ENCODE results near the gene GLG1.
"Not testable (repeated sequence)": the region's sequence is repeated elsewhere in the genome, so short reads cannot be mapped to it uniquely, and the experiment has no call there.

The GLG1 gene

GRCh38 chr16:74522160-74522559, 84.8 kb downstream of the GLG1 start:
- no peaks in the 10 kb centered on the region for H3K27me3 Mint-ChIP-seq
- no peak overlapping the region for H3K4me3 Mint-ChIP-seq
- H3K36me3 Mint-ChIP-seq (ENCODE audit: low read depth): peaks cover 6% of the 10 kb centered on the region
- no peak overlapping the region for H3K27ac Mint-ChIP-seq
- intact Hi-C loops (cut with micrococcal nuclease): no loop called here
- peaks cover 8% of the 10 kb centered on the region for H3K4me1 Mint-ChIP-seq (ENCODE audit: low read depth)
- H3K9me3 Mint-ChIP-seq: no peaks in the 10 kb centered on the region

DNA sequence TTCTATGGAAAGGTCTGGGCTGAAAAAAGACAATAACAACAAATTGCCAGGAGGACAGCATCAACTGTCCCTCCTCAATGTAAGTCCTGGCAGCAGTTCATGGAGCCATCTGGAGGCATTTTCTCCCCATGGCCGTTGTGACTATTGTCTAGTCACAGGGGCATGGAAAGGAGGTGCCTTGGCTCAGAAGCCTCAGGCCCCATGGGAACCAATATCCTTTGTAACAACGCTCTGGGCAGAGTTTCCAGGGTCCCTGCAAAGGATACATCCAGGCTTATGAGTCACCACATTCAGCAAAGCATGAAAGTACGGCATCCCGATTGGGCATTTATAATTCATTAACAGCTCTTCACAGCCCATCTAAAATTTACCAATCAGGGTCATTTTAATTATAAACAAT, 85.2 kb downstream of the GLG1 start:
- Mint-ChIP-seq H3K27me3 (no peaks in the 10 kb centered on the region), H3K27ac (no peak overlapping the region), H3K36me3 (ENCODE audit: low read depth) (peaks cover 6% of the 10 kb centered on the region)

DNA sequence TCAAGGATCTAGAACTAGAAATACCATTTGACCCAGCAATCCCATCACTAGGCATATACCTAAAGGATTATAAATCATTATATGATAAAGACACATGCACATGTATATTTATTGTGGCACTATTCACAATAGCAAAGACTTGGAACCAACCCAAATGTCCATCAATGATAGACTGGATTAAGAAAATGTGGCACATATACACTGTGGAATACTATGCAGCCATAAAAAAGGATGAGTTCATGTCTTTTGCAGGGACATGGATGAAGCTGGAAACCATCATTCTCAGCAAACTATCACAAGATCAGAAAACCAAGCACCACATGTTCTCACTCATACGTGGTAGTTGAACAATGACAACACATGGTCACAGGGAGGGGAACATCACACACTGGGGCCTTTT, 88.0 kb downstream of the GLG1 start:
- H3K4me1 Mint-ChIP-seq (ENCODE audit: low read depth): peaks cover 19% of the 10 kb centered on the region
- intact Hi-C loops (cut with micrococcal nuclease); H3K9me3 Mint-ChIP-seq; H3K36me3 Mint-ChIP-seq (ENCODE audit: low read depth); H3K27me3 Mint-ChIP-seq; H3K4me3 Mint-ChIP-seq; H3K27ac Mint-ChIP-seq: not testable (repeated sequence)

More for the DNA sequence above, 85.2 kb downstream of the GLG1 start:
- peaks cover 9% of the 10 kb centered on the region for H3K4me1 Mint-ChIP-seq (ENCODE audit: low read depth)
- no peak overlapping the region for H3K4me3 Mint-ChIP-seq
- intact Hi-C loops (cut with micrococcal nuclease): no loop called here
- no peaks in the 10 kb centered on the region for H3K9me3 Mint-ChIP-seq

- intact Hi-C loops (cut with micrococcal nuclease): no loop called here
- peaks cover 30% of the 10 kb centered on the region for H3K4me1 Mint-ChIP-seq (ENCODE audit: low read depth)
- no peaks in the 10 kb centered on the region for H3K9me3 Mint-ChIP-seq
These were observed 95.0 kb downstream of the GLG1 start for GRCh38 chr16:74511961-74512360.

DNA sequence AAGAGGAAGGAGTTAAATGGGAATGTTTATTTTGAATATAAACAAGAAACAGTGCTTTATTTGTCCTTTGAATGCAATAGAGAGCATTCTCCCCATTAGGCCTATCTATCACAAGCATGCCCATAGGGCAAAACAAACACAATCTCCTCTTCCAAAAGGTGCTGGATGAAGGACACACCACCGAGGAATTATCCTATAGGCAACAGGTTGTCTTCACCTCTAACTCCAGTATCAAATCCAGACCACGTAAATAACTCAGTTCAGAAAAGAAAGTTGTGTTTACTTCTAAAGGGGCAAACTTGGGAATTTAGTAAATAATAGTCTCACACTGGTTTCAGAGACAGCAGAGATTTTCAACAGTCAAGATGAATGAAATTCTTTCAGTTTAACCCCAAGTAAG, 101.9 kb downstream of the GLG1 start:
- peaks cover 61% of the 10 kb centered on the region for H3K36me3 Mint-ChIP-seq (ENCODE audit: low read depth)
- no peak overlapping the region for H3K4me3 Mint-ChIP-seq
- no peak overlapping the region for H3K27ac Mint-ChIP-seq

More at GRCh38 chr16:74511961-74512360, 95.0 kb downstream of the GLG1 start:
- H3K27ac Mint-ChIP-seq: no peak overlapping the region
- peaks cover 7% of the 10 kb centered on the region for H3K36me3 Mint-ChIP-seq (ENCODE audit: low read depth)
- H3K27me3 Mint-ChIP-seq: no peaks in the 10 kb centered on the region
- H3K4me3 Mint-ChIP-seq: no peak overlapping the region

GRCh38 chr16:74503412-74503811, 103.5 kb downstream of the GLG1 start:
- Mint-ChIP-seq H3K4me3 (no peak overlapping the region), H3K27me3 (no peaks in the 10 kb centered on the region), H3K9me3 (no peaks in the 10 kb centered on the region), H3K36me3 (ENCODE audit: low read depth) (peaks cover 59% of the 10 kb centered on the region), H3K4me1 (ENCODE audit: low read depth) (peaks cover 15% of the 10 kb centered on the region), H3K27ac (no peak overlapping the region)
- intact Hi-C loops (cut with micrococcal nuclease): no loop called here

More for the DNA sequence above, 101.9 kb downstream of the GLG1 start:
- H3K9me3 Mint-ChIP-seq: no peaks in the 10 kb centered on the region
- no peaks in the 10 kb centered on the region for H3K27me3 Mint-ChIP-seq
- peaks cover 22% of the 10 kb centered on the region for H3K4me1 Mint-ChIP-seq (ENCODE audit: low read depth)
- intact Hi-C loops (cut with micrococcal nuclease): loop anchor here (5.0 kb wide), 1 partner anchor 102 kb away; the partner anchor contains the start of gene GLG1

- no peak overlapping the region for H3K4me3 Mint-ChIP-seq
- no peaks in the 10 kb centered on the region for H3K27me3 Mint-ChIP-seq
These were observed 105.1 kb downstream of the GLG1 start for GRCh38 chr16:74501484-74502478.

DNA sequence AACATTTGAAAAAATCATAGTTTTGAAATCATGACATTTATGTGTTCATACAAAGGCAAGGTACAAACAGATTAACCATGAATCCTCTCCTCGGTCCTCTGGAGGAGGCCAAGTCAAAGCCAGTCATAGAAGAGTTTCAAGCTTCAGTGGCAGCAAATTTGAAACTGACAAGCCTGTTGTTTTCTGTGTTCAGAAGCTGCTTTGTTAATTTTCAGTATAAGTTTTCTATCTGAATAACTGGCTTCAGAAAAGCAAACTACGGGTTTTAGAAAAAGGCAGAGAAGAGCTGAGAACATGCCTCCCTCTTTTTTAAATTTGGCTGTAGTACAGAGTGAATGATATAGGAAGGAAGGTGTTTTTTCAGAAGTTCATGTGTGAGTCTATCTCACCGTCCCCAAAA, 106.0 kb downstream of the GLG1 start:
- H3K4me3 Mint-ChIP-seq: no peak overlapping the region
- H3K9me3 Mint-ChIP-seq: no peaks in the 10 kb centered on the region
- H3K27me3 Mint-ChIP-seq: no peaks in the 10 kb centered on the region
- H3K36me3 Mint-ChIP-seq (ENCODE audit: low read depth): peaks cover 69% of the 10 kb centered on the region
- intact Hi-C loops (cut with micrococcal nuclease): no loop called here
- no peaks in the 10 kb centered on the region for H3K4me1 Mint-ChIP-seq (ENCODE audit: low read depth)
- H3K27ac Mint-ChIP-seq: no peak overlapping the region

More at GRCh38 chr16:74501484-74502478, 105.1 kb downstream of the GLG1 start:
- intact Hi-C loops (cut with micrococcal nuclease): no loop called here
- Mint-ChIP-seq H3K36me3 (ENCODE audit: low read depth) (peaks cover 64% of the 10 kb centered on the region), H3K9me3 (no peaks in the 10 kb centered on the region), H3K27ac (no peak overlapping the region), H3K4me1 (ENCODE audit: low read depth) (peaks cover 4% of the 10 kb centered on the region)

- H3K9me3 Mint-ChIP-seq: no peaks in the 10 kb centered on the region
- no peaks in the 10 kb centered on the region for H3K4me1 Mint-ChIP-seq (ENCODE audit: low read depth)
- no peak overlapping the region for H3K4me3 Mint-ChIP-seq
- peaks cover 73% of the 10 kb centered on the region for H3K36me3 Mint-ChIP-seq (ENCODE audit: low read depth)
- intact Hi-C loops (cut with micrococcal nuclease): loop anchor here (5.0 kb wide), 1 partner anchor 123 kb away; no protein-coding TSS in a partner anchor
- no peaks in the 10 kb centered on the region for H3K27me3 Mint-ChIP-seq
- no peak overlapping the region for H3K27ac Mint-ChIP-seq
These were observed 107.8 kb downstream of the GLG1 start for GRCh38 chr16:74499114-74499513.

DNA sequence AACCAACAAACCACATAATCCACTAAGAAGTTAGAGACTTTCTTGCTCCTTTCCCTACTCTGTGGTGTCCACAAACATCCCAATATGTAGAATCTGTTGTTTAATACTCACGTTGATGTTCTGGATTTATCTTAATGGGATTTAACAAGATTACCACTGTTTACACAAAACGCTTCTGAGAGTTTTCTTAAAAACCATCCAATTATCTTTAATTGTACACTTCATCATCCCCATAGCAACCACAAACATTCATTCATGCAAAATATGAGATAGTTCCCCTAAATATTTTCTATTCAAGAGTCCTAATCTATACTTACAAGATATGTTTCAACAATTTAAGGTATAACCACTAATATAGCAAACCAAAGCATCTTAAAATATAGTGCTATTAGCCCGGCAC, 109.2 kb downstream of the GLG1 start:
- H3K4me1 Mint-ChIP-seq (ENCODE audit: low read depth): no peaks in the 10 kb centered on the region
- no peak overlapping the region for H3K27ac Mint-ChIP-seq
- intact Hi-C loops (cut with micrococcal nuclease): loop anchor here (5.0 kb wide), 1 partner anchor 125 kb away; no protein-coding TSS in a partner anchor
- H3K4me3 Mint-ChIP-seq: no peak overlapping the region
- H3K27me3 Mint-ChIP-seq: no peaks in the 10 kb centered on the region
- peaks cover 73% of the 10 kb centered on the region for H3K36me3 Mint-ChIP-seq (ENCODE audit: low read depth)
- H3K9me3 Mint-ChIP-seq: no peaks in the 10 kb centered on the region

GRCh38 chr16:74496054-74496453, 110.9 kb downstream of the GLG1 start:
- Mint-ChIP-seq H3K27me3 (no peaks in the 10 kb centered on the region), H3K27ac (no peak overlapping the region), H3K4me1 (ENCODE audit: low read depth) (no peaks in the 10 kb centered on the region), H3K36me3 (ENCODE audit: low read depth) (peaks cover 74% of the 10 kb centered on the region), H3K4me3 (no peak overlapping the region), H3K9me3 (no peaks in the 10 kb centered on the region)
- intact Hi-C loops (cut with micrococcal nuclease): loop anchor here (5.0 kb wide), 1 partner anchor 126 kb away; no protein-coding TSS in a partner anchor

GRCh38 chr16:74492976-74493375, 113.9 kb downstream of the GLG1 start:
- H3K36me3 Mint-ChIP-seq (ENCODE audit: low read depth): peaks cover 93% of the 10 kb centered on the region
- H3K27ac Mint-ChIP-seq: no peak overlapping the region
- no peaks in the 10 kb centered on the region for H3K27me3 Mint-ChIP-seq
- intact Hi-C loops (cut with micrococcal nuclease): no loop called here
- no peaks in the 10 kb centered on the region for H3K4me1 Mint-ChIP-seq (ENCODE audit: low read depth)
- no peaks in the 10 kb centered on the region for H3K9me3 Mint-ChIP-seq
- H3K4me3 Mint-ChIP-seq: no peak overlapping the region

- no peak overlapping the region for H3K4me3 Mint-ChIP-seq
- intact Hi-C loops (cut with micrococcal nuclease): no loop called here
- H3K36me3 Mint-ChIP-seq (ENCODE audit: low read depth): peaks cover 81% of the 10 kb centered on the region
- no peaks in the 10 kb centered on the region for H3K9me3 Mint-ChIP-seq
- H3K27ac Mint-ChIP-seq: no peak overlapping the region
- H3K27me3 Mint-ChIP-seq: no peaks in the 10 kb centered on the region
- no peaks in the 10 kb centered on the region for H3K4me1 Mint-ChIP-seq (ENCODE audit: low read depth)
These were observed 119.0 kb downstream of the GLG1 start for GRCh38 chr16:74487634-74488495.

GRCh38 chr16:74485916-74486315, 121.0 kb downstream of the GLG1 start:
- peaks cover 76% of the 10 kb centered on the region for H3K36me3 Mint-ChIP-seq (ENCODE audit: low read depth)
- H3K27me3 Mint-ChIP-seq: no peaks in the 10 kb centered on the region
- no peaks in the 10 kb centered on the region for H3K4me1 Mint-ChIP-seq (ENCODE audit: low read depth)
- intact Hi-C loops (cut with micrococcal nuclease): no loop called here
- no peaks in the 10 kb centered on the region for H3K9me3 Mint-ChIP-seq
- no peak overlapping the region for H3K4me3 Mint-ChIP-seq
- no peak overlapping the region for H3K27ac Mint-ChIP-seq
